ENCODE measurements around the gene HORMAD1.
"Not testable (repeated sequence)": the region's sequence is repeated elsewhere in the genome, so short reads cannot be mapped to it uniquely, and the experiment has no call there.

The HORMAD1 gene, protein sequence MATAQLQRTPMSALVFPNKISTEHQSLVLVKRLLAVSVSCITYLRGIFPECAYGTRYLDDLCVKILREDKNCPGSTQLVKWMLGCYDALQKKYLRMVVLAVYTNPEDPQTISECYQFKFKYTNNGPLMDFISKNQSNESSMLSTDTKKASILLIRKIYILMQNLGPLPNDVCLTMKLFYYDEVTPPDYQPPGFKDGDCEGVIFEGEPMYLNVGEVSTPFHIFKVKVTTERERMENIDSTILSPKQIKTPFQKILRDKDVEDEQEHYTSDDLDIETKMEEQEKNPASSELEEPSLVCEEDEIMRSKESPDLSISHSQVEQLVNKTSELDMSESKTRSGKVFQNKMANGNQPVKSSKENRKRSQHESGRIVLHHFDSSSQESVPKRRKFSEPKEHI

DNA sequence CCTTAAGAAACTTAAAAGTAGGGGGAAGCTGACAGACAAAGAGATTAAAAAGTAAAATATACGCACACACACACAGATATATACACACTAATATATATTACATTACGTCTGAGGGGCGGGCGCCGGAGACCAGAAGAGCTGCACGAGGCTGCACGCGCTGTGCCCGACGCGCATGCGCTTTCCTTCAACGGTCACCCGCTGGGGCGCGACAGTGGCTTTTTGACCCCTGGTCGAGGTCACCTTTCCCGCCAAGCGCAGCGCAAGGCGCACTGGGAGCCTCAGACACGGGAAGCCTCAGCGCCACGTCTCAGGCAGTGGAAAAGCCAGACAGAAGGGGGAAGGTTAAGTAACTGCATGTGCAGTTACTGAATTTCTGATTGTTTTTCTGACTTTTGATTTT is at the start of gene HORMAD1:
Gene HORMAD1, minus strand, starts transcription at position 193 of the 400 bp plus-strand sequence. CDS start 1,390 bp downstream, outside the sequence.
- in situ Hi-C loops (cut with MboI; ENCODE audit: low pct_unique_long_range_greater_than_20kb, low sequenced_read_pairs): no loop called here
- no peak for DNase-seq

DNA sequence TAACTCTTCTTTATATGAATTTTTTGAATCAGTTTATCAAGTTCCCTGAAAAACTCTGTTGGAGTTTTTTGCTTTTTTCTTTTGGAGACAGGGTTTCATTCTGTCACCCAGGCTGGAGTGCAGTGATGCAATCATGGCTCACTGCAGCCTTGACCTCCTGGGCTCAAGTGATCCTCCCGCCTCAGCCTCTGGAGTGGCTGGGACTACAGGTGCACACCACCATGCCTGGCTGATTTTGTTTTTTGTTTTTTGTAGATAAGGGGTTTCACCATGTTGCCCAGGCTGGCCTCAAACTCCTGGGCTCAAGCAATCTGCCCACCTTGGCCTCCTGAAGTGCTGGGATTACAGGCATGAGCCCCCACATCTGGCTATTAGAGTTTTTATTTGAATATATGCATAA is 47.0 kb upstream of the HORMAD1 start:
- not testable (repeated sequence) for DNase-seq

DNA sequence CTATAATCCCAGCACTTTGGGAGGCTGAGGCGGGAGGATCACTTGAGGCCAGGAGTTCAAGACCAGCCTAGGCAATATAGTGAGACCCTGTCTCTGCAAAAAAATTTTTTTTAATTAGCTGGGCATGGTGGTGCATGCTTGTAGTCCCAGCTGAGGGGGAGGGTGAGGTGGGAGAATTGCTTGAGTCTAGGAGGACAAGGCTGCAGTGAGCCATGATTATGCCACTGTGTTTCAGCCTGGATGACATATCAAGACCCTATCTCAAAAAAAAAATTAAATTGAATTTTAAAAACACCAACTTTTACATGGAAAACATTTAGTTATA is 45.2 kb upstream of the HORMAD1 start:
- DNase-seq; in situ Hi-C loops (cut with MboI; ENCODE audit: low pct_unique_long_range_greater_than_20kb, low sequenced_read_pairs): not testable (repeated sequence)

More for the DNA sequence above, 47.0 kb upstream of the HORMAD1 start:
- in situ Hi-C loops (cut with MboI; ENCODE audit: low pct_unique_long_range_greater_than_20kb, low sequenced_read_pairs): not testable (repeated sequence)

DNA sequence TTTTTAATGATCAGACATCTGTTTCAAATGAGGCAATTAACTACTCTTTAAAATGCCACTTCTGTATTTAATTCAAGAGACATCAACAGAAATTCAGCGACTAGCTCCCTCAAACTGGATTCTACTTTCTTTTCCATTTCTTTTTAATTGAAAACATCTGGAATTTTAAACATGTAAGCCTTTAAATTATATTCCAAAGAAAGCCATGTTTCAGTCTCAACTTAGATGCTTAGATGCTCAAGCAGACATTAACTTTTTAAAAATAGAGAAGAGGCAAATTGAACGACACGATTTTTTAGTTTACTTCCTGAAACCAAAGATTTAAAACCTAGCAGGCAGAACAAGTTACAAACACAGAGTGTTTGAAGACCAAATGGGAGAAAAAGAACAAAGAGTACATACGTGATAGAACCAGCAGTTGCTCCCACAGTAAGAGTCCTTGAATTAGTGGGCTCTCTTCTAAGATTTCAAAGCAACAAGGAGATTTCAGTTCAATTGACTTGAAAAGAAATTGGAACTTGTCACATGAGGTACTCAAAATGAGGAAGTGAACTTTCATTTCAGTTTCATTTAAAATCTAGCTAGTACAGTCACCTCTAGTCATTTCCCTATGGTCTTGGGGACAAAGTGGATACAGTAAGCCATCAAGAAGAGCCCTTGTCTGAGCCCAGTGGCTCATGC is 44.7 kb upstream of the HORMAD1 start, which contains the start of gene CTSS:
Gene CTSS, minus strand, starts transcription at position 483 of the 681 bp plus-strand sequence. CDS start 1,015 bp downstream, outside the sequence.
- DNase-seq: peak; percentile 92
- in situ Hi-C loops (cut with MboI; ENCODE audit: low pct_unique_long_range_greater_than_20kb, low sequenced_read_pairs): no loop called here

DNA sequence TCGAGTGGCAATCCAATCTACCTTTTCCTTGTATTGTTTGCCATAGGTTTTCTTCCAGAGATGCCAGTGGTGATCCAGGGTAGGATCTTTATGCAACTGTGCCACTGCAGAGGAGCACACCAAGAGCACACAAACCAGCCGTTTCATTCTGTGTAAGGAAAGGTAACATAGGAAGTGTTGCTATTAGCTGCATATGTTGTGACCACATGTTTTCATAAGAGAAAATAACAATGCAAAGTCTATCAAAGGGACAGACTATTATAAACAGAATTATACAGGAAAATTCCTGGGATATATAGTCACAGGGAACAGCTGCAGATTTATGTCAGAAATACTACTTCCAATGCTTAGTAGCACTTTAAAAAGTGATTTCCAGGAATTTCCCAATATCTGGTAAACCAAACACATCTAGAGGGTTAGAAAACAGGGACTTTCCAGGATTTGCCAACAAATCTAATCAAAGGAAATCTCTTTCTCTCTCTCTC is 44.0 kb upstream of the HORMAD1 start:
- in situ Hi-C loops (cut with MboI; ENCODE audit: low pct_unique_long_range_greater_than_20kb, low sequenced_read_pairs): no loop called here

DNA sequence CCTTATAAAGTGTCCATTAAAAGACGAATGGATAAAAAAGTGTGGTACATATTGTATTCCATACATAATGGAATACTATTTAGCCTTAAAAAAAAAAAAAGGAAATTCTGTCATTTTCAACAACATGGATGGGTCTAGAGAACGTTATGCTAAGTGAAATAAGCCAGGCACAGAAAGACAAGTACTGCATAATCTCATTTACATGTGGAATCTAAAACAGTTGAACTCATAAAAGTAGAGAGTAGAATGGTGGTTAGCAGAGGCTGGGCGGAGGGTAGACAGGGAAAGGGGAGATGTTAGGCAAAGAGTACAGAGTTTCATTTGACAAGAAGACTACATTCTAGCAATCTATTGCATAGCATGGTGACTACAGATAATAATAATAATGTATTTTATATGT is 42.3 kb upstream of the HORMAD1 start:
- in situ Hi-C loops (cut with MboI; ENCODE audit: low pct_unique_long_range_greater_than_20kb, low sequenced_read_pairs): no loop called here
- DNase-seq: no peak

More for the DNA sequence above, 44.0 kb upstream of the HORMAD1 start:
- peak; percentile 36 for DNase-seq

DNA sequence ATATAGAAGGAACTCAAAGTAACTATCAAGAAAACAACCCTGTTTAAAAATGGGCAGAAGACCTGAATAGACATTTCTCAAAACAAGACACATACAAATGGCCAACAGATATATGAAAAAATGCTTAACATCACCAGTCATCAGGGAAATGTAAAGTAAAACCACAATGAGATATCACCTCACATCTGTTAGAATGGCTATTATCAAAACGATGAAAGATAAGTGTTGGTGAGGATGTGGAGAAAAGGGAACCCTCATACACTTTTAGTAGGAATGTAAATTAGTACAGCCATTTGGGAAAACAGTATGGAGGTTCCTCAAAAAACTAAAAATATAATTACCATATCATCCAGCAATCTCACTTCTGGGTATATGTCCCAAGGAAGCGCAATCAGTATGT is 41.9 kb upstream of the HORMAD1 start:
- in situ Hi-C loops (cut with MboI; ENCODE audit: low pct_unique_long_range_greater_than_20kb, low sequenced_read_pairs): no loop called here
- peak; percentile 31 for DNase-seq

DNA sequence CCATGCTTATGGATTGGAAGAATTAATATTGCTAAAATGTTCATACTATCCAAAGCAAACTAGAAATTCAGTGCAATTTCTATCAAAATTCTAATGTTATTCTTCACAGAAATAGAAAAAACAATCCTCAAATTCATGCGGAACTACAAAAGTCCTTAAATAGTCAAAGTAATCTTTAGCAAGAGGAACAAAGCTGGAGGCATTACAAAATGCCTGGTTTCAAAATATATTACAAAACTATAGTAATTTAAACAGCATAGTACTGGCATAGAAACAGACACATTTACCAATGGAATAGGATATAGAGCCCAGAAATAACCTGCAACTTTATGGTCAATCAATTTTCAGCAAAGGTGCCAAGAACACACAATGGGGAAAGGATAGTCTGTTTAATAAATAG is 41.1 kb upstream of the HORMAD1 start:
- DNase-seq: no peak
- in situ Hi-C loops (cut with MboI; ENCODE audit: low pct_unique_long_range_greater_than_20kb, low sequenced_read_pairs): no loop called here

DNA sequence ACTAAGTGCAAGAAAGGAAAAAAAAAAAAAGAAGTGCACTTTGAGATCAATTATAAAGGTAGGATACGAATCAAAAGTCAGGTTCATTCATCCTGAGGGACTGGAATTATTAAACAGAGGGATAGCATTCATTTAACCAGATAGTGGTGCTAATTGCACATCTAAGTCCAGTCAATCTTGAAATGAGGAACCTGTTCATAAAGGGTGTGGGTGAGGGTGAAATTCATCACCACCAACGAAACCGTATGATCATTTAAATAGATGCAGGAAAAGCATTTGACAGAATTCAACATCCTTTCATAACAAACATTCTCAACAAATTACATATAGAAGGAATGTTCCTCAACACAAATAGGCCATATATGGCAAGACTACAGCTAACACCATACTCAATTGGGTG is 39.3 kb upstream of the HORMAD1 start:
- DNase-seq: peak; percentile 52
- in situ Hi-C loops (cut with MboI; ENCODE audit: low pct_unique_long_range_greater_than_20kb, low sequenced_read_pairs): no loop called here

DNA sequence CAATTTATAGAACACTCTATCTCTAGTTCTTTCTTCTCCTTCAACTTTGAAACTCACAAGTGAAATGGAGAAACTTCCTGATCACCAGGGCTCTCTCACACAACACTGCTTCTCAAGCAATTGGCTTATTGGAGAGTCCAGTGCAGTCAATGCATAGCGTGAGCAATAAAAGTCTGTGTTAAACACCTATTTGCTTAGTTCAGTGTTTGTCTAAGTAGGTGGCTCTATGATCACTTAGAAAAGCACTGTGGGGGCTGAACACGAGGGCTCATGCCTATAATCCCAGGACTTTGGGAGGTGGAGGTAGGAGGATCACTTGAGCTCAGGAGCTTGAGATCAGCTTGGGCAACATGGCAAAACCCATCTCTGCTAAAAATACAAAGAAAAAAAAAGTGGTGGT is 32.7 kb upstream of the HORMAD1 start:
- no peak for DNase-seq
- in situ Hi-C loops (cut with MboI; ENCODE audit: low pct_unique_long_range_greater_than_20kb, low sequenced_read_pairs): no loop called here

DNA sequence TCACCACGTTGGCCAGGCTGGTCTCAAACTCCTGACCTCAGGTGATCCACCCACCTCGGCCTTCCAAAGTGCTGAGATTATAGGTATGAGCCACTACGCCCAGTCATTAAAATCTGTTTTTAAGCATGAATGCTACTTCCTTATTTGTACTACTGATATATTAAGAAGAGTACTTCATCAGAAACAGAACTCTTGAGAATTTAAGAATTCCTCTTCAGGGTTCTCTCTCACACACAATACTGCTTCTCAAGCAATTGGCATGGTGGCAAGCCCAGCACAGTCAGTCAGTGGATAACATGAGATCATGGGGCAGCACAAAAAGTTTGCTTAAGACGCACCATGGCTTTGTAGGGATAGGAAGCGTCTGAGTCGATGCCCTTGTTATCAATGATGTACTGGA is 30.7 kb upstream of the HORMAD1 start:
- in situ Hi-C loops (cut with MboI; ENCODE audit: low pct_unique_long_range_greater_than_20kb, low sequenced_read_pairs): no loop called here
- no peak for DNase-seq

DNA sequence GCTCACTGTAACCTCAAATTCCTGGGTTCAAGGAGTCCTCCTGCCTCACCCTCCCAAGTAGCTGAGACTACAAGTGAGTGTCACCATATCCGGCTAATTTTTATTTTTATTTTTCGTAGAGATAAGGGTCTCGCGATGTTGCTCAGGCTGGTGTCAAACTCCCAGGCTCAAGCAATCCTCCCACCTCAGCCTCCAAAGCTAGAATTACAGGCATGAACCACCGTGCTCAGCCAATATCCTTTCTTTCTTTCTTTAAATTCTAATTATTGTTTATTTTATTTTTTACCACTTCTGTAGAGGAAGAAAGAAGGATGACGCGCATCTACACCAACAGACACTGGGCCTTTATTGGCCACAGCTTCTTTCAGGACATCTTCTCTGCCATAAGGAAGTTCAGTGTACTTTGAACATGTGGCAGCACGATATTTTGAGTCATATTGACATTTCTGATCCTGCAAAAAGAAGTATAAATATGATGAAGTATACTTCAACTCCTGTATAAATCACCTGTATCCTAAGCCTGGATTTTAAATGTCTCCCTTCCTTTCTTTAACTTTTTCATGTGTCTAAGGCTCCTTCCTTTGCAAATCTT is 29.1 kb upstream of the HORMAD1 start:
- no peak for DNase-seq
- in situ Hi-C loops (cut with MboI; ENCODE audit: low pct_unique_long_range_greater_than_20kb, low sequenced_read_pairs): no loop called here

DNA sequence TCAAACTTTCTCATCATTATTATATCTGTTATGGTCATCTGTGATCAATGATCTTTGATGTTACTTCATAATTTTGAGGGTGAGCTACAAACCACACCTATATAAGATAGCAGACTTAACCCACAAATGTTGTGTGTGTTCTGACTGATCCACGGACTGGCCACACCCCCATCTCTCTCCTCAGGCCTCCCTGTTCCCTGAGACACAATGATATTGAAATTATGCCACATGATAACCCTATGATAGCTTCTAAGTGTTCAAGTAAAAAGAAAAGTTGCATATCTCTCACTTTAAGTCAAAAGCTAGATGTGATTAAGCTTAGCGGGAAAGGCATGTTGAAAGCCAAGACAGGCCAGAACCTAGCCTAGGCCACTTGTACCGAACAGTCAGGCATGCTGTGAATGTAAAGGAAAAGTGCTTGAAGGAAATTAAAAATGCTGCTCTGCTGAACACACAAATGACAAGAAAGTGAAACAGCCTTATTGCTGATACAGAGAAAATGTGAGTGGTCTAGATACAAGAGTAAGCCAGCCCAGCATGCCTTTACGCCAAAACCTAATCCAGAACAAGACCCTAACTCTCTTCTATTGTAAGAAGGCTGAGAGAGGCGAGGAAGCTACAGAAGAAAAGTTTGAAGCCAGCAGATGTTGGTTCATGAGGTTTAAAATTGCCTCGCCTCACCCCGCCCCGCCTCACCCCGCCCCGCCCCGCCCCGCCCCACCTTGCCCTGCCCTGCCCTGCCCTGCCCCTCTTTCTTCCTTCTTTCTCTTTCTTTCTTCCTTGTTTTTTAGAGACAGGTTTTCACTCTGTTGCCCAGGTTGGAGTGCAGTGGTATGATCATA is 28.4 kb upstream of the HORMAD1 start:
- in situ Hi-C loops (cut with MboI; ENCODE audit: low pct_unique_long_range_greater_than_20kb, low sequenced_read_pairs): no loop called here
- no peak for DNase-seq

DNA sequence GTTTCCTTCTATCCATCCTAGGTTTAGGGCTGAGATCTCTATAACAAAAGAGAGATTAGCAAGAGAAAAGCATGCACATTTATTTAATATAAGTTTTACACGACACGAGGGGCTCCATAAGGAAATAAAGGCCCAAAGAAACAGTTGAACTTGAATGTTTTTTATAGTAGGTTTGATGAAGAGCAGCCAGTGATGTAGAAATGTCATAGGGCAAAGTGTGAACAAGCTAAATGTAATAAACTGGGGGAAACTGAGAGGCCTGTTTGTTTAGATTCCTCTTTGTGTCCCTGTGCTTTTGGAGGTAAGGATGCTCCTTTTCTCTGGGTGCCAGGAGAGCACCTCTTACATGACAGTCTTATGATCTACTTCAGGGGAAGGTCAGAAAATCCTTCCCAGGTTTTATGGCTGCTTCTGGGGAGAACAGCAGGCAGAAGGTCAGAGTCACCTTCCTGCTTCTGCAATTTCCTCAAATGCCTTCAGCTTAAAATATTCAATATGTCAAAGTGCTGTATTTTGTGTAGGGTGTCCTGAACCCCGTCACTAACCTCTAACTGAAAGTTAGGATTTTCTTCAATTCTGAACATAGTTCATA is 9.5 kb upstream of the HORMAD1 start:
- in situ Hi-C loops (cut with MboI; ENCODE audit: low pct_unique_long_range_greater_than_20kb, low sequenced_read_pairs): no loop called here
- DNase-seq: peak; percentile 9

DNA sequence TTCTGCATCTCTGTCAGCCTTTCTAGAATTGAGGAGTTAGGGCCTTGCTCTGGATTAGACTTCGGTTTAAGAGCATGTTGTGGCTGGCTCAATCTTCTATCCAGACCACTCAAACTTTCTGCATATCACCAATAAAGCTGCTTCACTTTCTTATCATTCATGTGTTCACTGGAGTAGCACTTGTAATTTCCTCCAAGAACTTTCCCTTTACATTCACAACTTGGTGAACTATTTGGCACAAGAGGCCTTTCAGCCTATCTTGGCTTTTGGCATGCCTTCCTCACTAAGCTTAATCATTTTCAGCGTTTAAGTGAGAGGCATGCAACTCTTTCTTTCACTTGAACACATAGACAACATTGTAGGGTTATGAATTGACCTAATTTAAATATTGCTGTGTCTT is 3.6 kb upstream of the HORMAD1 start:
- in situ Hi-C loops (cut with MboI; ENCODE audit: low pct_unique_long_range_greater_than_20kb, low sequenced_read_pairs): no loop called here
- no peak for DNase-seq

DNA sequence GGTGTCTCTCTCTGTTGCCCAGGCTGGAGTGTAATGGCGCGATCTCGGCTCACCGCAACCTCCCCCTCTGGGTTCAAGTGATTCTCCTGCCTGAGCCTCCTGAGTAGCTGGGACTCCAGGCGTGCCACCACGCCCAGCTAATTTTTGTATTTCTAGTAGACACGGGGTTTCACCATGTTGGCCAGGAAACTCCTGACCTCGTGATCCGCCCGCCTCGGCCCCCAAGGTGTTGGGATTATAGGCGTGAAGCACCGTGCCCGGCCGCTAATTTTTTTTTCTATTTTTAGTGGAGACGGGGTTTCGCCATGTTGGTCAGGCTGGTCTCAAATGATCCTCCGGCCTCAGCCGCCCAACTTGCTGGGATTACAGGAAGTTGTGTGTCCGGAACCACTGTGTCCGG is 597 bp downstream of the HORMAD1 start:
- in situ Hi-C loops (cut with MboI; ENCODE audit: low pct_unique_long_range_greater_than_20kb, low sequenced_read_pairs): no loop called here
- DNase-seq: no peak

DNA sequence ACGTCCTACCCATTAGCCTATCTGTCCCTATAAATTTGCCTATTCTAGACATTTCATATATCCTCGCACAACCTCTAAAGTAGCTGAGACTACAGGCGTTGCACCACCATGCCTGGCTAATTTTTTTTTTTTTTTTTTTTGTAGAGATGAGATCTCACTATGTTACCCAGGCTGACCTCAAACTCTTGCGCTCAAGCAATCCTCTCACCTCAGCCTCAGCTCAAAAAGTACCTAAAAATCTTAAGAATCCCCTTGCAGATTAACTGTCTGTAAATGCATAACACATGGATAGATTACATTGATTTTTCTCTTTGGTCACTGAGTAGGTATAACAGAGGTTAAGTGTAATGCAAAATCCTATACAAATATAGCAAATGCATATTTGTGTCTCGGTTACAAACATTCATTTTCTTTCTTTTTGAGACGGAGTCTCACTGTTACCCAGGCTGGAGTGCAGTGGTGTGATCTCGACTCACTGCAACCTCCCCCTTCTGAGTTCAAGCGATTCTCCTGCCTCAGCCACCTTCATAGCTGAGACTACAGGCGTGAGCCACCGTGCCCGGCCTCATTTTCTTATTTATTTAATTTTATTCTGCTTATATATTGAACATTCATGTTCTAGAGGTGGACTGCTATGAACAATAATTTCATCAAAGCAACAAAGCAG is 2.3 kb downstream of the HORMAD1 start:
- no peak for DNase-seq
- in situ Hi-C loops (cut with MboI; ENCODE audit: low pct_unique_long_range_greater_than_20kb, low sequenced_read_pairs): no loop called here

DNA sequence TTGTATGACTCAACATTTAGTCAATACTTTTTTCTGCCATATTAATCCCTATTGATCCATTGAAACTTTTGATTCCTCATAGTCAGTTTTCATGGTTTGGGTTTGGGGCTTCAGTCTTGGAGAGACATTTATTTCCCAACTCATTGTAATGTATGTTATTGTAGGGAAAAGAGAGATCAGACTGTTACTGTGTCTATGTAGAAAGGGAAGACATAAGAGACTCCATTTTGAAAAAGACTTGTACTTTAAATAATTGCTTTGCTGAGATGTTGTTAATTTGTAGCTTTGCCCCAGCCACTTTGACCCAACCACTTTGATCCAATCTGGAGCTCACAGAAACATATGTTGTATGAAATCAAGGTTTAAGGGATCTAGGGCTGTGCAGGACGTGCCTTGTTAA is 11.7 kb downstream of the HORMAD1 start:
- in situ Hi-C loops (cut with MboI; ENCODE audit: low pct_unique_long_range_greater_than_20kb, low sequenced_read_pairs); DNase-seq: not testable (repeated sequence)
